CD4-positive, CD25-positive, alpha-beta regulatory T cell (primary cell): Measurements from ENCODE around the gene RXFP2. TPM values are rescaled to one million over a fixed set of nuclear protein-coding genes. Genes with fewer than 3 reads are reported as not detected.

ENCODE experiments used
- ATAC-seq, 2 donors: fragments of 150-1000 bp; cut with Tn5 transposase; one replicate each; pipeline ENCODE4 v1.10.0; 2021; ENCODE audit warnings: low read depth in 2 of 2, moderate number of reproducible peaks in 2 of 2, moderate library complexity in 1 of 2
- DNase-seq, 3 donors: peaks; one replicate each; pipeline versions ENCODE4 v3.0.0 to v3.0.0-alpha.2; 2012 to 2022; ENCODE audit warnings: mixed read lengths in 1 of 3
- H3K27ac ChIP-seq: one replicate; pipeline ENCODE4 v1.7.0; 2013; ENCODE audit warnings: mild to moderate bottlenecking, low read length; ENCODE audit not compliant: insufficient read depth, poor library complexity, severe bottlenecking
- H3K27me3 ChIP-seq: one replicate; pipeline ENCODE4 v1.7.0; 2013; ENCODE audit warnings: low read length; ENCODE audit not compliant: control insufficient read depth, insufficient read depth
- H3K36me3 ChIP-seq: one replicate; pipeline ENCODE4 v1.7.0; 2013; ENCODE audit warnings: mild to moderate bottlenecking, low read length, moderate library complexity; ENCODE audit not compliant: control insufficient read depth, insufficient read depth
- H3K4me1 ChIP-seq: 2 replicates; pipeline ENCODE4 v1.7.0; 2013; ENCODE audit warnings: mild to moderate bottlenecking, low read length; ENCODE audit not compliant: insufficient read depth, control insufficient read depth, poor library complexity, severe bottlenecking
- H3K4me3 ChIP-seq: one replicate; pipeline ENCODE4 v1.7.0; 2013; ENCODE audit warnings: low read depth, mild to moderate bottlenecking, low read length, moderate library complexity
- H3K9me3 ChIP-seq, 2 experiments: 1 replicate in 1 of 2; 2 replicates in 1 of 2; pipeline ENCODE4 v1.7.0; 2013; ENCODE audit warnings: low read length in 2 of 2, mild to moderate bottlenecking in 1 of 2, moderate library complexity in 1 of 2; ENCODE audit not compliant: control insufficient read depth in 2 of 2
- H3K27ac Mint-ChIP-seq, 3 donors: one replicate each; pipeline ENCODE4 v1.8.0; 2020 to 2022; ENCODE audit warnings: mild to moderate bottlenecking in 3 of 3, mixed read lengths in 3 of 3, moderate library complexity in 2 of 3
- H3K27me3 Mint-ChIP-seq: one replicate; pipeline ENCODE4 v1.8.0; 2022; ENCODE audit warnings: mild to moderate bottlenecking, mixed read lengths
- H3K36me3 Mint-ChIP-seq: one replicate; pipeline ENCODE4 v1.8.0; 2020; ENCODE audit warnings: mixed read lengths
- H3K4me1 Mint-ChIP-seq, 4 donors: one replicate each; pipeline ENCODE4 v1.8.0; 2020 to 2022; ENCODE audit warnings: mixed read lengths in 4 of 4, mild to moderate bottlenecking in 1 of 4
- H3K4me3 Mint-ChIP-seq, 4 donors: one replicate each; pipeline ENCODE4 v1.8.0; 2020 to 2022; ENCODE audit warnings: mild to moderate bottlenecking in 4 of 4, mixed read lengths in 4 of 4, moderate library complexity in 3 of 4
- H3K9me3 Mint-ChIP-seq, 7 donors: one replicate each; pipeline ENCODE4 v1.8.0; 2020 to 2022; ENCODE audit warnings: mixed read lengths in 7 of 7, mild to moderate bottlenecking in 3 of 7, moderate library complexity in 2 of 7
- polyA plus RNA-seq, 4 donors: library from polyadenylated mRNA; unstranded; fragments of 300-500 nt; fragmentation: Illumina TruSeq; gene quantifications; one replicate each; pipeline ENCODE4 v1.2.3, GENCODE V29; 2021
- total RNA-seq: library from RNA; stranded (reverse); gene quantifications from one replicate; pipeline ENCODE4 v1.2.3, GENCODE V29; 2022

The RXFP2 gene
- total and polyA plus RNA-seq, 5 donors from 2014 or later = not detected

GRCh38 chr13:31805841-31806240 lies 66.5 kb downstream of the RXFP2 start:
- H3K4me1 ChIP-seq = no peaks in the 10 kb centered on the region
- no peak overlapping the region for H3K4me3 Mint-ChIP-seq
- peaks cover 4% of the 10 kb centered on the region for H3K27me3 Mint-ChIP-seq
- no peak overlapping the region for H3K27ac Mint-ChIP-seq
- no peak overlapping the region for H3K4me3 ChIP-seq
- H3K9me3 Mint-ChIP-seq = peaks cover 0 to 14% (median 0%) of the 10 kb centered on the region in 7 donors
- no peaks in the 10 kb centered on the region for H3K27me3 ChIP-seq
- H3K36me3 ChIP-seq = no peaks in the 10 kb centered on the region
- no peaks in the 10 kb centered on the region for H3K36me3 Mint-ChIP-seq
- H3K4me1 Mint-ChIP-seq = peaks cover 0 to 10% (median 1%) of the 10 kb centered on the region in 4 donors
- ATAC-seq = no peak
- no peak overlapping the region for H3K27ac ChIP-seq
- peaks cover 0 to 7% of the 10 kb centered on the region in 2 experiments for H3K9me3 ChIP-seq
- DNase-seq = no peak

- peak in 1 of 2 donors; percentile 37 for ATAC-seq
- H3K9me3 ChIP-seq = peaks cover 0 to 7% of the 10 kb centered on the region in 2 experiments
- H3K27ac ChIP-seq = no peak overlapping the region
- no peaks in the 10 kb centered on the region for H3K4me1 ChIP-seq
- H3K4me1 Mint-ChIP-seq = peaks cover 0 to 7% (median 1%) of the 10 kb centered on the region in 4 donors
- peak overlapping the region in 2 of 3 donors; percentile 3 to 16 for H3K27ac Mint-ChIP-seq
- H3K4me3 Mint-ChIP-seq = peak overlapping the region in 2 of 4 donors; percentile 3 to 55
- no peaks in the 10 kb centered on the region for H3K27me3 ChIP-seq
- no peaks in the 10 kb centered on the region for H3K36me3 Mint-ChIP-seq
- H3K36me3 ChIP-seq = no peaks in the 10 kb centered on the region
- H3K9me3 Mint-ChIP-seq = peaks cover 3 to 19% (median 5%) of the 10 kb centered on the region in 7 donors
- DNase-seq = peak in 2 of 3 donors; percentile 16 to 22
- H3K4me3 ChIP-seq = no peak overlapping the region
- H3K27me3 Mint-ChIP-seq = peaks cover 4% of the 10 kb centered on the region
These were observed 67.8 kb downstream of the RXFP2 start for GRCh38 chr13:31807090-31807541.

DNA sequence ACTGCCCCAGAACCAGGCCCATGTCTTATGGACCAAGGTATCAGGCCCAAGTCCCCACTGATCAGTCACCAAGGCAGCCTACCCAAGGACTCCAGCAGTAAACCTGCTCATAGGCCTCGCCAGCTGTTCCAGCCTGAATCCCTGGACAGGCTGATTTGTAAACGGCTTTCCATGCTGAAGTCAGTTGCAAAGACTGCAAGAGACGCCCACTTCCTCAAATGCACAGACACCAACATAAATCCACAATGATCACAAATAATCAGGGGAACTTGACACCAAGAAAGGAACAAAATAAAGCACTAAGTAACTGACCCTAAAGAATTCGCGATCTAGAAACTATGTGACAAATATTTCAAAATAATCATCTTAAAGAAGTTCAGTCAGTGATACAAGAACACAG lies 75.2 kb downstream of the RXFP2 start:
- Histone ChIP-seq H3K27ac (no peak overlapping the region), H3K4me3 (no peak overlapping the region), H3K36me3 (no peaks in the 10 kb centered on the region), H3K9me3 (peaks cover 11 to 14% of the 10 kb centered on the region in 2 experiments), H3K4me1 (no peaks in the 10 kb centered on the region), H3K27me3 (no peaks in the 10 kb centered on the region)
- no peaks in the 10 kb centered on the region for H3K4me1 Mint-ChIP-seq
- H3K27ac Mint-ChIP-seq = no peak overlapping the region
- H3K27me3 Mint-ChIP-seq = peaks cover 9% of the 10 kb centered on the region
- DNase-seq (no peak), ATAC-seq (no peak)
- peaks cover 3 to 37% (median 15%) of the 10 kb centered on the region in 7 donors for H3K9me3 Mint-ChIP-seq
- no peak overlapping the region for H3K4me3 Mint-ChIP-seq
- H3K36me3 Mint-ChIP-seq = no peaks in the 10 kb centered on the region

DNA sequence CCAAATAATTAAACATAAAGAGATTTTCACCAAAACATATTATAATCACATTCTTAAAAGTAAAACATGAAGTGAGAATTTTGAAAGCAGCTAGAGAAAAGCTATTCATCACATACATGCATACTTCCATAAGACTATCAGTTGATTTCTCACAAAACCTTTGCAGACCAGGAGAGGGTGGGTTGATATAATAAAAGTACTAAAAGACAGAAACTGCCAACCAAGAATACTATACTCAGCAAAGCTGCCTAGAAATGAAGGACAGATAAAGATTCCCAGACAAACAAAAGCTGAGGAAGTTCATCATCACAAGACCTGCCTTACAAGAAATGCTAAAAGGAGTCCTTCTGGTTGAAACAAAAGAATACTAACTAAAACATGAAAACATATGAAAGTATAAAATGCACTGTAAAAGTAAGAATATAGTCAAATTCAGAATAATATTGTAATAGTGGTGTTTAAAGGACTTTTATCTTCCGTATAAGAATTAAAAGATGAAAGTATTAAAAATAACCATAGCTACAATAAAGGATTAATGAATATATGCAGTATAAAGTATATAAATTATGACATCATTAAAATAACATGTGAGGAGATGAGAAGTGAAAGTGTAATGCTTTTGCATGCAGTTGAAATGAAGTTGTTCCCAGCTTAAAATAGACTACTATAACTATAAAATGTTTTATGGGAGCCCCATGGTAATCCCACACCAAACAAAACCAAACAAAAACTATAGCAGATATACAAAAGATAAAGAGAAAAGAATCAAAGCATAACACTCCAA lies 76.2 kb downstream of the RXFP2 start:
- no peak for DNase-seq
- Mint-ChIP-seq H3K4me1 (no peaks in the 10 kb centered on the region), H3K9me3 (peaks cover 3 to 30% (median 15%) of the 10 kb centered on the region in 7 donors), H3K36me3 (no peaks in the 10 kb centered on the region), H3K27me3 (peaks cover 5% of the 10 kb centered on the region), H3K27ac (no peak overlapping the region), H3K4me3 (no peak overlapping the region)
- Histone ChIP-seq H3K27me3 (no peaks in the 10 kb centered on the region), H3K9me3 (peaks cover 7 to 11% of the 10 kb centered on the region in 2 experiments), H3K4me1 (no peaks in the 10 kb centered on the region), H3K4me3 (no peak overlapping the region), H3K27ac (no peak overlapping the region), H3K36me3 (no peaks in the 10 kb centered on the region)
- no peak for ATAC-seq

DNA sequence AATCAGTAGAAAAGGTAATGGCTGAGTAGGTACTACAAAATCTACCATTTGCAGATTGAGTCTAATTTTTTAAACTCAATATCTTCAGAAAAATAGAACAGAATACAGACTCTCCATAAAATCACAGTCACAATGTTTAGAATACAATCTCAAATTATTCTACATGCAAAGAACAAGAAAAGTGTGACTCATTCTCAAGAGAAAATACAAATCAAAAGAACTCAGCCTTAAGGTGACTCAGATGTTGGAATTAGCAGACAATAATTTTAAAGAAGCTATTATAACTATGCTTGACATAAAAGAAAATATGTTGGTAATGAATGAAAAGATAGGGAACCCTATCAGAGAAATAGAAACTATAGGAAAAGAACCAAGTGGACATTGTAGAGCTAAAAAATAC lies 78.9 kb downstream of the RXFP2 start:
- Mint-ChIP-seq H3K4me3 (no peak overlapping the region), H3K9me3 (peaks cover 0 to 24% (median 12%) of the 10 kb centered on the region in 7 donors), H3K4me1 (no peaks in the 10 kb centered on the region), H3K36me3 (no peaks in the 10 kb centered on the region), H3K27ac (no peak overlapping the region), H3K27me3 (peaks cover 5% of the 10 kb centered on the region)
- H3K27ac ChIP-seq = no peak overlapping the region
- no peaks in the 10 kb centered on the region for H3K4me1 ChIP-seq
- ATAC-seq (no peak), DNase-seq (no peak)
- peaks cover 7 to 11% of the 10 kb centered on the region in 2 experiments for H3K9me3 ChIP-seq
- H3K27me3 ChIP-seq = no peaks in the 10 kb centered on the region
- no peaks in the 10 kb centered on the region for H3K36me3 ChIP-seq
- H3K4me3 ChIP-seq = no peak overlapping the region

GRCh38 chr13:31824705-31825517 lies 85.6 kb downstream of the RXFP2 start:
- peaks cover 4% of the 10 kb centered on the region for H3K27me3 Mint-ChIP-seq
- ATAC-seq (no peak), DNase-seq (no peak)
- Histone ChIP-seq H3K27ac (no peak overlapping the region), H3K9me3 (no peaks in the 10 kb centered on the region), H3K36me3 (no peaks in the 10 kb centered on the region), H3K4me1 (no peaks in the 10 kb centered on the region), H3K27me3 (no peaks in the 10 kb centered on the region), H3K4me3 (no peak overlapping the region)
- H3K4me1 Mint-ChIP-seq = no peaks in the 10 kb centered on the region
- no peak overlapping the region for H3K27ac Mint-ChIP-seq
- peaks cover 0 to 2% (median 0%) of the 10 kb centered on the region in 7 donors for H3K9me3 Mint-ChIP-seq
- H3K4me3 Mint-ChIP-seq = no peak overlapping the region
- H3K36me3 Mint-ChIP-seq = no peaks in the 10 kb centered on the region

DNA sequence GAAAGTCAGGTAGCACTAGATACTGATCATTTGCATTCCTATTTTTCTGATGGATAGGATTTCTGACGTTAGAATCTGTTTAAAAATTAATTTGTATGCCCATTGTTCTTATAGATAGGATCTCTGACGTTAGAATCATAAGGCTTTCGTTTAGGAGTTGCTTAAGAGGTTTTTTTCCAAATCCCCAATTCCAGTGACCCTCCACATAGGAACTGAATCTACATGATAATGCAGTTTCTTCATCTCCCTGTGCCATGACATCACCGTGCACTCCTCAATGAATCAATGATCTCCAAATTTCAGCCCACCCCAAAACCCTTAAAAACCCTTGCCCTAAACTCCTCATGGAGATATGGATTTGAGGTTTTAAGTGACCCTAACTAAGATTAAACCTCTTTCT lies 87.2 kb downstream of the RXFP2 start:
- no peaks in the 10 kb centered on the region for H3K4me1 ChIP-seq
- H3K36me3 Mint-ChIP-seq = no peaks in the 10 kb centered on the region
- no peak overlapping the region for H3K4me3 Mint-ChIP-seq
- H3K27me3 ChIP-seq = no peaks in the 10 kb centered on the region
- DNase-seq = no peak
- H3K4me3 ChIP-seq = no peak overlapping the region
- peaks cover 4% of the 10 kb centered on the region for H3K27me3 Mint-ChIP-seq
- no peak overlapping the region for H3K27ac Mint-ChIP-seq
- ATAC-seq = no peak
- peaks cover 0 to 2% (median 0%) of the 10 kb centered on the region in 7 donors for H3K9me3 Mint-ChIP-seq
- H3K4me1 Mint-ChIP-seq = no peaks in the 10 kb centered on the region
- H3K9me3 ChIP-seq = no peaks in the 10 kb centered on the region
- no peaks in the 10 kb centered on the region for H3K36me3 ChIP-seq
- H3K27ac ChIP-seq = no peak overlapping the region
